ENCODE results near the gene MAD2L2.

DNA sequence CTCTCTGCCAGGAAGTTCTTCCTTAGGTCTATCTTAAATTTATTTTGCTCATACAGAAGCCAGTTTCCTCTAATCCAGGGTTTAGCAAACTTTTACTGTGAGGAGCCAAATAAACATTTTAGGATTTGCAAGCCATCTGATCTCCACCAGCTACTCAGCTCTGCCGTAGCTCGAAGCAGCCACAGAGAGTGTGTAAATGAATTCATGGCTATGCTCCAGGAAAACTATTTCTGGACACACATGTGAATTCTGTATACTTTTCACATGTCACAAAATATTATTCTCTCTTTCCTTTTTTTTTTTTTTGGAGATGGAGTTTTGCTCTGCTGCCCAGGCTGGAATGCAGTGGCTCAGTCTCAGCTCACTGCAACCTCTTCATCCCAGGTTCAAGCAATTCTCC lies 41.6 kb upstream of the MAD2L2 start:
- TF ChIP-seq, protein P1, sequence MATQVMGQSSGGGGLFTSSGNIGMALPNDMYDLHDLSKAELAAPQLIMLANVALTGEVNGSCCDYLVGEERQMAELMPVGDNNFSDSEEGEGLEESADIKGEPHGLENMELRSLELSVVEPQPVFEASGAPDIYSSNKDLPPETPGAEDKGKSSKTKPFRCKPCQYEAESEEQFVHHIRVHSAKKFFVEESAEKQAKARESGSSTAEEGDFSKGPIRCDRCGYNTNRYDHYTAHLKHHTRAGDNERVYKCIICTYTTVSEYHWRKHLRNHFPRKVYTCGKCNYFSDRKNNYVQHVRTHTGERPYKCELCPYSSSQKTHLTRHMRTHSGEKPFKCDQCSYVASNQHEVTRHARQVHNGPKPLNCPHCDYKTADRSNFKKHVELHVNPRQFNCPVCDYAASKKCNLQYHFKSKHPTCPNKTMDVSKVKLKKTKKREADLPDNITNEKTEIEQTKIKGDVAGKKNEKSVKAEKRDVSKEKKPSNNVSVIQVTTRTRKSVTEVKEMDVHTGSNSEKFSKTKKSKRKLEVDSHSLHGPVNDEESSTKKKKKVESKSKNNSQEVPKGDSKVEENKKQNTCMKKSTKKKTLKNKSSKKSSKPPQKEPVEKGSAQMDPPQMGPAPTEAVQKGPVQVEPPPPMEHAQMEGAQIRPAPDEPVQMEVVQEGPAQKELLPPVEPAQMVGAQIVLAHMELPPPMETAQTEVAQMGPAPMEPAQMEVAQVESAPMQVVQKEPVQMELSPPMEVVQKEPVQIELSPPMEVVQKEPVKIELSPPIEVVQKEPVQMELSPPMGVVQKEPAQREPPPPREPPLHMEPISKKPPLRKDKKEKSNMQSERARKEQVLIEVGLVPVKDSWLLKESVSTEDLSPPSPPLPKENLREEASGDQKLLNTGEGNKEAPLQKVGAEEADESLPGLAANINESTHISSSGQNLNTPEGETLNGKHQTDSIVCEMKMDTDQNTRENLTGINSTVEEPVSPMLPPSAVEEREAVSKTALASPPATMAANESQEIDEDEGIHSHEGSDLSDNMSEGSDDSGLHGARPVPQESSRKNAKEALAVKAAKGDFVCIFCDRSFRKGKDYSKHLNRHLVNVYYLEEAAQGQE (IDR thresholded peaks at IDR 0.05; ENCODE audit: insufficient read depth in 1 of 2, low read depth in 2 of 2, low read length in 2 of 2): no peak
- no peak for TF ChIP-seq TAF1 (IDR thresholded peaks at IDR 0.05; ENCODE audit: borderline replicate concordance, insufficient read depth, low read length)
- TF ChIP-seq POLR2AphosphoS5 (IDR thresholded peaks at IDR 0.05; ENCODE audit: low read depth, low read length): no peak
- TF ChIP-seq SIN3A (IDR thresholded peaks at IDR 0.05; ENCODE audit: borderline replicate concordance, insufficient read depth, low read length): no peak

Measured in PFSK-1 (cell line).